ENCODE measurements around the gene MORC3.

The MORC3 gene

GRCh38 chr21:36420571-36421339 lies 100.8 kb downstream of the MORC3 start:
- no peak for TF ChIP-seq CTCF (IDR thresholded peaks at IDR 0.05; ENCODE audit: low read depth, low read length)
- in situ Hi-C loops (cut with HindIII; ENCODE audit: low sequenced_read_pairs): no loop called here
- DNase-seq (ENCODE audit: low read depth, low spot score): no peak
- no peak overlapping the region for H3K4me3 ChIP-seq (ENCODE audit: low read depth, low read length)

- in situ Hi-C loops (cut with HindIII; ENCODE audit: low sequenced_read_pairs): no loop called here
- peak; percentile 87 for TF ChIP-seq CTCF (IDR thresholded peaks at IDR 0.05; ENCODE audit: low read depth, low read length)
- DNase-seq (ENCODE audit: low read depth, low spot score): peak; percentile 41
- H3K4me3 ChIP-seq (ENCODE audit: low read depth, low read length): no peak overlapping the region
These were observed 102.5 kb downstream of the MORC3 start for GRCh38 chr21:36422279-36423098.

- no peak overlapping the region for H3K4me3 ChIP-seq (ENCODE audit: low read depth, low read length)
- in situ Hi-C loops (cut with HindIII; ENCODE audit: low sequenced_read_pairs): no loop called here
- DNase-seq (ENCODE audit: low read depth, low spot score): no peak
- TF ChIP-seq CTCF (IDR thresholded peaks at IDR 0.05; ENCODE audit: low read depth, low read length): no peak
These were observed 103.9 kb downstream of the MORC3 start for GRCh38 chr21:36423771-36424433.

- in situ Hi-C loops (cut with HindIII; ENCODE audit: low sequenced_read_pairs): no loop called here
- no peak for TF ChIP-seq CTCF (IDR thresholded peaks at IDR 0.05; ENCODE audit: low read depth, low read length)
- no peak overlapping the region for H3K4me3 ChIP-seq (ENCODE audit: low read depth, low read length)
- DNase-seq (ENCODE audit: low read depth, low spot score): no peak
These were observed 104.6 kb downstream of the MORC3 start for GRCh38 chr21:36424592-36424991.

GRCh38 chr21:36425286-36425685 lies 105.3 kb downstream of the MORC3 start:
- DNase-seq (ENCODE audit: low read depth, low spot score): peak; percentile 46
- in situ Hi-C loops (cut with HindIII; ENCODE audit: low sequenced_read_pairs): no loop called here
- H3K4me3 ChIP-seq (ENCODE audit: low read depth, low read length): no peak overlapping the region
- no peak for TF ChIP-seq CTCF (IDR thresholded peaks at IDR 0.05; ENCODE audit: low read depth, low read length)

Data from astrocyte of the spinal cord (primary cell).